H1 (cell line): ENCODE measurements around the gene MRTFA.

ENCODE experiments used
- BCL11A ChIP-seq, 2 experiments: IDR thresholded peaks; one replicate each; pipeline ENCODE4 v1.6.1; 2011; ENCODE audit warnings: low read depth in 2 of 2, low read length in 2 of 2, mild to moderate bottlenecking in 2 of 2
- EGR1 ChIP-seq: IDR thresholded peaks from 2 replicates; pipeline ENCODE4 v1.6.1; 2011; ENCODE audit warnings: low read depth, low read length, borderline replicate concordance
- EP300 ChIP-seq, 2 experiments: IDR thresholded peaks; 1 replicate in 1 of 2; 2 replicates in 1 of 2; pipeline ENCODE4 v1.6.1; 2011 to 2012; ENCODE audit warnings: low read depth in 2 of 2, low read length in 2 of 2, mild to moderate bottlenecking in 2 of 2, borderline replicate concordance in 1 of 2, inconsistent platforms in 1 of 2, moderate library complexity in 1 of 2
- GTF2F1 ChIP-seq: IDR thresholded peaks from 2 replicates; pipeline ENCODE4 v1.6.1; 2012; ENCODE audit warnings: low read depth, low read length, improper control_type of control experiment, borderline replicate concordance
- JUN ChIP-seq: IDR thresholded peaks from 2 replicates; pipeline ENCODE4 v1.6.1; 2011; ENCODE audit warnings: low read depth, mild to moderate bottlenecking, improper control_type of control experiment, low read length
- POLR2A ChIP-seq, 2 experiments: IDR thresholded peaks; 1 replicate in 1 of 2; 2 replicates in 1 of 2; pipeline ENCODE4 v1.6.1; 2011; ENCODE audit warnings: low read depth in 2 of 2, low read length in 2 of 2, mild to moderate bottlenecking in 2 of 2; ENCODE audit errors: control extremely low read depth in 1 of 2
- POLR2AphosphoS5 ChIP-seq: IDR thresholded peaks from 2 replicates; pipeline ENCODE4 v1.6.1; 2011; ENCODE audit warnings: low read depth, low read length
- RAD21 ChIP-seq, 2 experiments: IDR thresholded peaks in 1 of 2; conservative IDR thresholded peaks in 1 of 2; 2 replicates each; pipeline ENCODE4 v1.6.1; 2011; ENCODE audit warnings: low read depth in 2 of 2, low read length in 2 of 2, improper control_type of control experiment in 1 of 2, inconsistent platforms in 1 of 2, mild to moderate bottlenecking in 1 of 2, moderate library complexity in 1 of 2
- SAP30 ChIP-seq: fragments of 300-600 bp; sonication (generic); IDR thresholded peaks from 2 replicates; pipeline ENCODE4 v1.7.1; 2012; ENCODE audit warnings: low read length, moderate library complexity, mild to moderate bottlenecking, inconsistent platforms; ENCODE audit not compliant: insufficient read depth, insufficient replicate concordance
- TAF1 ChIP-seq: IDR thresholded peaks from 2 replicates; pipeline ENCODE4 v1.6.1; 2011; ENCODE audit warnings: mild to moderate bottlenecking, low read depth, low read length
- TAF7 ChIP-seq: optimal IDR thresholded peaks from 2 replicates; pipeline ENCODE3; 2011; ENCODE audit warnings: low read depth, mild to moderate bottlenecking, inconsistent platforms, low read length, moderate library complexity, borderline replicate concordance
- ZNF274 ChIP-seq: IDR thresholded peaks from 2 replicates; pipeline ENCODE4 v1.7.0; 2012; ENCODE audit warnings: low read length, borderline replicate concordance; ENCODE audit errors: extremely low read depth
- TF ChIP-seq, protein P1 (sequence below), 3 experiments: IDR thresholded peaks; 1 replicate in 2 of 3; 2 replicates in 1 of 3; pipeline versions ENCODE4 v1.5.1 to v1.6.1; 2011; ENCODE audit warnings: low read length in 3 of 3, mild to moderate bottlenecking in 3 of 3, inconsistent platforms in 2 of 3, low read depth in 1 of 3, moderate library complexity in 1 of 3; ENCODE audit not compliant: insufficient read depth in 1 of 3; ENCODE audit errors: control extremely low read depth in 1 of 3
- TF ChIP-seq, protein P2 (sequence below): IDR thresholded peaks from 2 replicates; pipeline ENCODE4 v1.6.1; 2012; ENCODE audit warnings: inconsistent platforms

- TF ChIP-seq, protein P1, sequence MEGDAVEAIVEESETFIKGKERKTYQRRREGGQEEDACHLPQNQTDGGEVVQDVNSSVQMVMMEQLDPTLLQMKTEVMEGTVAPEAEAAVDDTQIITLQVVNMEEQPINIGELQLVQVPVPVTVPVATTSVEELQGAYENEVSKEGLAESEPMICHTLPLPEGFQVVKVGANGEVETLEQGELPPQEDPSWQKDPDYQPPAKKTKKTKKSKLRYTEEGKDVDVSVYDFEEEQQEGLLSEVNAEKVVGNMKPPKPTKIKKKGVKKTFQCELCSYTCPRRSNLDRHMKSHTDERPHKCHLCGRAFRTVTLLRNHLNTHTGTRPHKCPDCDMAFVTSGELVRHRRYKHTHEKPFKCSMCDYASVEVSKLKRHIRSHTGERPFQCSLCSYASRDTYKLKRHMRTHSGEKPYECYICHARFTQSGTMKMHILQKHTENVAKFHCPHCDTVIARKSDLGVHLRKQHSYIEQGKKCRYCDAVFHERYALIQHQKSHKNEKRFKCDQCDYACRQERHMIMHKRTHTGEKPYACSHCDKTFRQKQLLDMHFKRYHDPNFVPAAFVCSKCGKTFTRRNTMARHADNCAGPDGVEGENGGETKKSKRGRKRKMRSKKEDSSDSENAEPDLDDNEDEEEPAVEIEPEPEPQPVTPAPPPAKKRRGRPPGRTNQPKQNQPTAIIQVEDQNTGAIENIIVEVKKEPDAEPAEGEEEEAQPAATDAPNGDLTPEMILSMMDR (IDR thresholded peaks at IDR 0.05; ENCODE audit: control extremely low read depth in 1 of 3, insufficient read depth in 1 of 3, low read depth in 1 of 3, low read length in 3 of 3) = no peak
- TF ChIP-seq, protein P2, sequence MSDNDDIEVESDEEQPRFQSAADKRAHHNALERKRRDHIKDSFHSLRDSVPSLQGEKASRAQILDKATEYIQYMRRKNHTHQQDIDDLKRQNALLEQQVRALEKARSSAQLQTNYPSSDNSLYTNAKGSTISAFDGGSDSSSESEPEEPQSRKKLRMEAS = no peak
- TF ChIP-seq RAD21 (IDR thresholded peaks at IDR 0.05 in 1 of 2, conservative IDR thresholded peaks at IDR 0.05 in 1 of 2; ENCODE audit: low read depth in 2 of 2, low read length in 2 of 2) (no peak), ZNF274 (no peak), EGR1 (no peak), POLR2A (IDR thresholded peaks at IDR 0.05; ENCODE audit: control extremely low read depth in 1 of 2, low read depth in 2 of 2, low read length in 2 of 2) (no peak), JUN (no peak), POLR2AphosphoS5 (no peak), TAF1 (no peak), TAF7 (no peak), BCL11A (IDR thresholded peaks at IDR 0.05; ENCODE audit: low read depth in 2 of 2, low read length in 2 of 2) (no peak), SAP30 (no peak), EP300 (IDR thresholded peaks at IDR 0.05; ENCODE audit: borderline replicate concordance in 1 of 2, low read depth in 2 of 2, low read length in 2 of 2) (no peak), GTF2F1 (no peak)
Observed at GRCh38 chr22:40628354-40629042, 8.0 kb downstream of the MRTFA start.
